Measurements from ENCODE around the gene GLYATL3. TPM values are rescaled to one million over a fixed set of nuclear protein-coding genes. Genes with fewer than 3 reads are reported as not detected.

GLYATL3 gene
- total RNA-seq, 4 donors from 2014 or later: not detected

- H3K4me3 ChIP-seq: no peak overlapping the region
- DNase-seq: peak; percentile 15
- H3K36me3 ChIP-seq: no peaks in the 10 kb centered on the region
- no peaks in the 10 kb centered on the region for H3K27me3 ChIP-seq
- in situ Hi-C loops (cut with MboI; ENCODE audit: low pct_ligation_motif_present in 1 of 4, low pct_unique_long_range_greater_than_20kb in 1 of 4, low sequenced_read_pairs in 3 of 4) (no loop called here), intact Hi-C loops (cut with DNase I; ENCODE audit: low total_unique reads) (no loop called here)
- TF ChIP-seq POLR2AphosphoS5 (IDR thresholded peaks at IDR 0.05): no peak
- no peaks in the 10 kb centered on the region for H3K9me3 ChIP-seq
- peak overlapping the region; percentile 2 to 68 (median 36) for H3K27ac ChIP-seq
- peaks cover 0 to 22% (median 5%) of the 10 kb centered on the region in 4 donors for H3K4me1 ChIP-seq
- 51 to 59% methylated on average over 3 to 7 of the region's 7 CpGs for WGBS, 2 donors (ENCODE audit: low coverage in 1 of 2)
Measured at GRCh38 chr6:49522710-49523593, 23.2 kb downstream of the GLYATL3 start.

GRCh38 chr6:49523901-49524300 is 24.2 kb downstream of the GLYATL3 start:
- H3K27ac ChIP-seq: peak overlapping the region in 1 of 4 donors; percentile 68
- TF ChIP-seq POLR2AphosphoS5 (IDR thresholded peaks at IDR 0.05): no peak
- no peak for TF ChIP-seq EP300 (IDR thresholded peaks at IDR 0.05; ENCODE audit: low read depth)
- no peak for TF ChIP-seq POLR2A (IDR thresholded peaks at IDR 0.05)
- TF ChIP-seq CTCF (IDR thresholded peaks at IDR 0.05): no peak
- H3K36me3 ChIP-seq: no peaks in the 10 kb centered on the region
- no peaks in the 10 kb centered on the region for H3K9me3 ChIP-seq
- H3K27me3 ChIP-seq: no peaks in the 10 kb centered on the region
- no peak overlapping the region for H3K4me3 ChIP-seq
- DNase-seq: no peak
- H3K4me1 ChIP-seq: peaks cover 0 to 22% (median 5%) of the 10 kb centered on the region in 4 donors
- in situ Hi-C loops (cut with MboI; ENCODE audit: low pct_ligation_motif_present in 1 of 4, low pct_unique_long_range_greater_than_20kb in 1 of 4, low sequenced_read_pairs in 3 of 4) (no loop called here), intact Hi-C loops (cut with DNase I; ENCODE audit: low total_unique reads) (no loop called here)
- WGBS, 2 donors (ENCODE audit: low coverage in 1 of 2): 67% methylated on average over 1 of the region's 1 CpG; no CpG with 5 or more reads in 1 of the 2 donors

- H3K4me3 ChIP-seq: no peak overlapping the region
- H3K27me3 ChIP-seq: no peaks in the 10 kb centered on the region
- TF ChIP-seq EP300 (IDR thresholded peaks at IDR 0.05; ENCODE audit: low read depth): no peak
- TF ChIP-seq CTCF (IDR thresholded peaks at IDR 0.05): no peak
- TF ChIP-seq POLR2AphosphoS5 (IDR thresholded peaks at IDR 0.05): no peak
- H3K36me3 ChIP-seq: no peaks in the 10 kb centered on the region
- in situ Hi-C loops (cut with MboI; ENCODE audit: low pct_ligation_motif_present in 1 of 4, low pct_unique_long_range_greater_than_20kb in 1 of 4, low sequenced_read_pairs in 3 of 4): no loop called here
- H3K4me1 ChIP-seq: peaks cover 0 to 22% (median 5%) of the 10 kb centered on the region in 4 donors
- no peak overlapping the region for H3K27ac ChIP-seq
- DNase-seq: no peak
- intact Hi-C loops (cut with DNase I; ENCODE audit: low total_unique reads): no loop called here
- 60 to 81% methylated on average over 4 to 7 of the region's 7 CpGs for WGBS, 2 donors (ENCODE audit: low coverage in 1 of 2)
- H3K9me3 ChIP-seq: no peaks in the 10 kb centered on the region
Measured at GRCh38 chr6:49524541-49524940, 24.8 kb downstream of the GLYATL3 start.

GRCh38 chr6:49526598-49526997 is 26.9 kb downstream of the GLYATL3 start:
- 17 to 53% methylated on average over 1 to 12 of the region's 12 CpGs for WGBS, 2 donors (ENCODE audit: low coverage in 1 of 2)
- Histone ChIP-seq H3K27me3 (no peaks in the 10 kb centered on the region), H3K4me3 (no peak overlapping the region), H3K36me3 (no peaks in the 10 kb centered on the region), H3K27ac (peak overlapping the region in 2 of 4 donors; percentile 43 to 49), H3K9me3 (no peaks in the 10 kb centered on the region), H3K4me1 (peaks cover 0 to 22% (median 5%) of the 10 kb centered on the region in 4 donors)
- in situ Hi-C loops (cut with MboI; ENCODE audit: low pct_ligation_motif_present in 1 of 4, low pct_unique_long_range_greater_than_20kb in 1 of 4, low sequenced_read_pairs in 3 of 4) (loop anchor here in 3 of 4 donors (5.0 to 25.0 kb wide), 2 partner anchors 81 to 311 kb away; no protein-coding TSS in a partner anchor), intact Hi-C loops (cut with DNase I; ENCODE audit: low total_unique reads) (no loop called here)
- peak; percentile 29 for DNase-seq
- TF ChIP-seq CTCF (IDR thresholded peaks at IDR 0.05): no peak
- TF ChIP-seq POLR2AphosphoS5 (IDR thresholded peaks at IDR 0.05): no peak
- no peak for TF ChIP-seq POLR2A (IDR thresholded peaks at IDR 0.05)
